ENCODE measurements around the gene ENO4. TPM values are rescaled to one million over a fixed set of nuclear protein-coding genes. Genes with fewer than 3 reads are reported as not detected.

ENO4 gene
- 1 to 10 TPM in 1 of 4 donors, under 1 TPM in 2, not detected in 1; 0.21 to 1.2 (median 0.39) TPM for total RNA-seq

- no peaks in the 10 kb centered on the region for H3K27me3 ChIP-seq
- TF ChIP-seq CTCF (IDR thresholded peaks at IDR 0.05) (no peak), EP300 (IDR thresholded peaks at IDR 0.05) (no peak), POLR2A (IDR thresholded peaks at IDR 0.05) (no peak)
- no peaks in the 10 kb centered on the region for H3K36me3 ChIP-seq
- H3K4me1 ChIP-seq = peaks cover 0 to 17% (median 0%) of the 10 kb centered on the region in 4 donors
- H3K9me3 ChIP-seq = no peaks in the 10 kb centered on the region
- peak in 1 of 2 donors; percentile 13 for DNase-seq (ENCODE audit: low spot score in 2 of 2)
- H3K4me3 ChIP-seq = peak within 1 kb of the TSS; percentile 50 to 72 (median 63)
- 2% methylated on average over 48 to 55 of the region's 55 CpGs for WGBS, 2 donors
- peak within 1 kb of the TSS in 2 of 4 donors; percentile 53 to 66 for H3K27ac ChIP-seq
Measured at GRCh38 chr10:116849248-116850057, at the start of gene ENO4. ENO4 (plus strand) TSS chr10:116849499; CDS start chr10:116849567, 68 bp downstream.

GRCh38 chr10:116800286-116800929 lies 48.9 kb upstream of the ENO4 start:
- Histone ChIP-seq H3K4me3 (no peak overlapping the region), H3K27me3 (peaks cover 0 to 9% of the 10 kb centered on the region in 2 donors), H3K9me3 (no peaks in the 10 kb centered on the region), H3K36me3 (no peaks in the 10 kb centered on the region), H3K4me1 (peaks cover 0 to 11% (median 0%) of the 10 kb centered on the region in 4 donors), H3K27ac (no peak overlapping the region)
- WGBS, 2 donors = 80 to 84% methylated on average over 9 of the region's 9 CpGs
- TF ChIP-seq CTCF (IDR thresholded peaks at IDR 0.05) = no peak
- no peak for TF ChIP-seq EP300 (IDR thresholded peaks at IDR 0.05)
- TF ChIP-seq POLR2A (IDR thresholded peaks at IDR 0.05) = no peak
- no peak for DNase-seq (ENCODE audit: low spot score in 2 of 2)

- Histone ChIP-seq H3K27me3 (peaks cover 0 to 4% of the 10 kb centered on the region in 2 donors), H3K4me3 (no peak overlapping the region), H3K4me1 (peaks cover 0 to 11% (median 0%) of the 10 kb centered on the region in 4 donors), H3K36me3 (no peaks in the 10 kb centered on the region), H3K9me3 (no peaks in the 10 kb centered on the region), H3K27ac (no peak overlapping the region)
- TF ChIP-seq POLR2A (IDR thresholded peaks at IDR 0.05) (no peak), EP300 (IDR thresholded peaks at IDR 0.05) (no peak), CTCF (IDR thresholded peaks at IDR 0.05) (no peak)
- no peak for DNase-seq (ENCODE audit: low spot score in 2 of 2)
- 83 to 84% methylated on average over 4 of the region's 4 CpGs for WGBS, 2 donors
Measured at GRCh38 chr10:116801658-116802057, 47.6 kb upstream of the ENO4 start.

GRCh38 chr10:116802474-116802873 lies 46.8 kb upstream of the ENO4 start:
- WGBS, 2 donors = 82 to 83% methylated on average over 6 of the region's 6 CpGs
- Histone ChIP-seq H3K36me3 (no peaks in the 10 kb centered on the region), H3K4me3 (no peak overlapping the region), H3K9me3 (no peaks in the 10 kb centered on the region), H3K27ac (no peak overlapping the region), H3K27me3 (peaks cover 0 to 4% of the 10 kb centered on the region in 2 donors), H3K4me1 (peaks cover 0 to 11% (median 0%) of the 10 kb centered on the region in 4 donors)
- DNase-seq (ENCODE audit: low spot score in 2 of 2) = no peak
- no peak for TF ChIP-seq CTCF (IDR thresholded peaks at IDR 0.05)
- TF ChIP-seq EP300 (IDR thresholded peaks at IDR 0.05) = no peak
- no peak for TF ChIP-seq POLR2A (IDR thresholded peaks at IDR 0.05)

GRCh38 chr10:116802876-116803275 lies 46.4 kb upstream of the ENO4 start:
- H3K36me3 ChIP-seq = no peaks in the 10 kb centered on the region
- no peak for DNase-seq (ENCODE audit: low spot score in 2 of 2)
- 87 to 93% methylated on average over 19 of the region's 19 CpGs for WGBS, 2 donors

More at GRCh38 chr10:116802876-116803275, 46.4 kb upstream of the ENO4 start:
- Histone ChIP-seq H3K4me1 (peaks cover 0 to 11% (median 0%) of the 10 kb centered on the region in 4 donors), H3K27me3 (peaks cover 0 to 4% of the 10 kb centered on the region in 2 donors), H3K27ac (no peak overlapping the region), H3K9me3 (no peaks in the 10 kb centered on the region), H3K4me3 (no peak overlapping the region)
- no peak for TF ChIP-seq EP300 (IDR thresholded peaks at IDR 0.05)
- TF ChIP-seq POLR2A (IDR thresholded peaks at IDR 0.05) = no peak
- TF ChIP-seq CTCF (IDR thresholded peaks at IDR 0.05) = no peak
